NCI-H2196 treated with DMSO at 0.1 percent for 48 hours (cell line): Measurements from ENCODE around the gene ATP1B4.
"Not testable (repeated sequence)": the region's sequence is repeated elsewhere in the genome, so short reads cannot be mapped to it uniquely, and the experiment has no call there.

Source experiments
- DNase-seq: peaks from one replicate; lab custom pipeline; 2025; ENCODE audit not compliant: unreplicated experiment; lab: John Stamatoyannopoulos, UW

The ATP1B4 gene

GRCh38 chrX:120361764-120362305 is at the start of gene ATP1B4:
ATP1B4 (plus strand) TSS chrX:120362089; CDS start chrX:120362169, 80 bp downstream.
- no peak for DNase-seq

- no peak for DNase-seq
These were observed 46.1 kb upstream of the ATP1B4 start for GRCh38 chrX:120315776-120316175.

- no peak for DNase-seq
These were observed 45.2 kb upstream of the ATP1B4 start for GRCh38 chrX:120316587-120317283.

- no peak for DNase-seq
These were observed 43.5 kb upstream of the ATP1B4 start for GRCh38 chrX:120318411-120318810.

GRCh38 chrX:120321520-120322281 is 40.2 kb upstream of the ATP1B4 start:
- no peak for DNase-seq

- no peak for DNase-seq
These were observed 30.8 kb upstream of the ATP1B4 start for GRCh38 chrX:120331116-120331515.

GRCh38 chrX:120332394-120332793 is 29.5 kb upstream of the ATP1B4 start:
- DNase-seq: no peak

GRCh38 chrX:120334151-120334550 is 27.7 kb upstream of the ATP1B4 start:
- no peak for DNase-seq

GRCh38 chrX:120334603-120335002 is 27.3 kb upstream of the ATP1B4 start:
- no peak for DNase-seq

- no peak for DNase-seq
These were observed 26.6 kb upstream of the ATP1B4 start for GRCh38 chrX:120335289-120335688.

GRCh38 chrX:120336899-120337298 is 25.0 kb upstream of the ATP1B4 start:
- DNase-seq: no peak

GRCh38 chrX:120344566-120344965 is 17.3 kb upstream of the ATP1B4 start:
- not testable (repeated sequence) for DNase-seq

GRCh38 chrX:120350450-120351138 is 11.3 kb upstream of the ATP1B4 start:
- no peak for DNase-seq

GRCh38 chrX:120356084-120356483 is 5.8 kb upstream of the ATP1B4 start:
- DNase-seq: no peak

GRCh38 chrX:120357186-120357585 is 4.7 kb upstream of the ATP1B4 start:
- no peak for DNase-seq

- DNase-seq: no peak
These were observed 3.0 kb upstream of the ATP1B4 start for GRCh38 chrX:120358737-120359456.

GRCh38 chrX:120365320-120365719 is 3.4 kb downstream of the ATP1B4 start:
- no peak for DNase-seq

- no peak for DNase-seq
These were observed 4.1 kb downstream of the ATP1B4 start for GRCh38 chrX:120365968-120366367.

GRCh38 chrX:120366794-120367193 is 4.9 kb downstream of the ATP1B4 start:
- no peak for DNase-seq

GRCh38 chrX:120367402-120368109 is 5.7 kb downstream of the ATP1B4 start:
- no peak for DNase-seq
